HG03139 (cell line): ENCODE data around the gene PSMD1.
A peak's percentile ranks its signal among the peaks of the same experiment; 100 is the strongest.
"Not testable (repeated sequence)": the region's sequence is repeated elsewhere in the genome, so short reads cannot be mapped to it uniquely, and the experiment has no call there.

Source experiments
- ATAC-seq: cut with Tn5 transposase; IDR thresholded peaks from one replicate; pipeline ENCODE4 v1.9.1; 2021; ENCODE audit not compliant: unreplicated experiment

PSMD1 gene

GRCh38 chr2:231183851-231184250, 127.2 kb downstream of the PSMD1 start:
- no peak for ATAC-seq

GRCh38 chr2:231184319-231184718, 127.7 kb downstream of the PSMD1 start:
- no peak for ATAC-seq

GRCh38 chr2:231185050-231185725, 128.5 kb downstream of the PSMD1 start:
- ATAC-seq = no peak

GRCh38 chr2:231185886-231186285, 129.2 kb downstream of the PSMD1 start:
- no peak for ATAC-seq

GRCh38 chr2:231186325-231186724, 129.7 kb downstream of the PSMD1 start:
- ATAC-seq = no peak

GRCh38 chr2:231187736-231188505, 131.3 kb downstream of the PSMD1 start:
- no peak for ATAC-seq

- ATAC-seq = no peak
Measured at GRCh38 chr2:231188506-231189170, 132.0 kb downstream of the PSMD1 start.

- ATAC-seq = no peak
Measured at GRCh38 chr2:231189171-231189530, 132.5 kb downstream of the PSMD1 start.

GRCh38 chr2:231189571-231190495, 133.2 kb downstream of the PSMD1 start:
- no peak for ATAC-seq

GRCh38 chr2:231190531-231191197, 134.0 kb downstream of the PSMD1 start:
- ATAC-seq = no peak

GRCh38 chr2:231191896-231192872, 135.5 kb downstream of the PSMD1 start:
- no peak for ATAC-seq

GRCh38 chr2:231193216-231193615, 136.5 kb downstream of the PSMD1 start:
- ATAC-seq = no peak

GRCh38 chr2:231196592-231196991, 139.9 kb downstream of the PSMD1 start:
- ATAC-seq = no peak

GRCh38 chr2:231197196-231197595, 140.5 kb downstream of the PSMD1 start:
- not testable (repeated sequence) for ATAC-seq

GRCh38 chr2:231197706-231198290, 141.1 kb downstream of the PSMD1 start:
- ATAC-seq = no peak

GRCh38 chr2:231198291-231199173, 141.9 kb downstream of the PSMD1 start, which contains the start of gene ARMC9:
Gene ARMC9 (plus strand): TSS chr2:231198631. CDS start chr2:231206239, 7,608 bp downstream.
- peak; percentile 96 for ATAC-seq

GRCh38 chr2:231199219-231199618, 142.6 kb downstream of the PSMD1 start:
- ATAC-seq = no peak
